Neural cell (in vitro differentiated cells): ENCODE data around the gene OSBPL5.

Experiments used
- EP300 ChIP-seq: fragments of 450-650 bp; conservative IDR thresholded peaks from 2 replicates; pipeline ENCODE4 v1.6.1; 2014; ENCODE audit warnings: antibody characterized with exemption, mild to moderate bottlenecking, moderate library complexity; ENCODE audit not compliant: poor library complexity, severe bottlenecking
- EZH2 ChIP-seq: fragments of 200-600, 300-800 bp; shearing (Covaris generic), sonication (generic); IDR thresholded peaks from 2 replicates; pipeline ENCODE4 v1.6.1; 2014; ENCODE audit warnings: antibody characterized with exemption, low read length, borderline replicate concordance, mild to moderate bottlenecking; ENCODE audit not compliant: insufficient read depth, poor library complexity, severe bottlenecking
- TF ChIP-seq, protein P1 (sequence below): fragments of 450-650 bp; IDR thresholded peaks from 2 replicates; pipeline ENCODE4 v1.5.1; 2014; ENCODE audit warnings: antibody characterized with exemption, mild to moderate bottlenecking, moderate library complexity; ENCODE audit not compliant: poor library complexity, severe bottlenecking
- TF ChIP-seq, protein P2 (sequence below): IDR thresholded peaks from 2 replicates; pipeline ENCODE4 v1.6.1; 2012; ENCODE audit warnings: borderline replicate concordance

DNA sequence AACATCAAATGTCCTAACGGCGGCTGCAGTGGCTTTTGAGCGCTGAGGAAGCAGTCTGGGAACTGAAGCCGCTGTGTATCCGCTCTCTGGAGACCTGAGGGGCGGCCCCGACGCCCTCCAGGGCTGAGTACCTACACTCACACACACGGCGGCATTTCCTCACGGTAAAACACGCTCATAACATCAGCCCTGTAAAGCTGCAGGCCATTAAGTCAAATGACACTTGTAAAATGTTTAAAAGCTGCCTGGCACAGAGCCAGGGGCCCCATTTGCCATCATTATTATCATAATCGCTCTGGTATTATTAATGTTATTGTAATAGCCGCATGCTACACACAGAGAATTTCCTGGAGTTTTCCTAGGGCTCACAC lies 113.0 kb downstream of the OSBPL5 start:
- no peak for TF ChIP-seq EP300
- TF ChIP-seq, protein P1, sequence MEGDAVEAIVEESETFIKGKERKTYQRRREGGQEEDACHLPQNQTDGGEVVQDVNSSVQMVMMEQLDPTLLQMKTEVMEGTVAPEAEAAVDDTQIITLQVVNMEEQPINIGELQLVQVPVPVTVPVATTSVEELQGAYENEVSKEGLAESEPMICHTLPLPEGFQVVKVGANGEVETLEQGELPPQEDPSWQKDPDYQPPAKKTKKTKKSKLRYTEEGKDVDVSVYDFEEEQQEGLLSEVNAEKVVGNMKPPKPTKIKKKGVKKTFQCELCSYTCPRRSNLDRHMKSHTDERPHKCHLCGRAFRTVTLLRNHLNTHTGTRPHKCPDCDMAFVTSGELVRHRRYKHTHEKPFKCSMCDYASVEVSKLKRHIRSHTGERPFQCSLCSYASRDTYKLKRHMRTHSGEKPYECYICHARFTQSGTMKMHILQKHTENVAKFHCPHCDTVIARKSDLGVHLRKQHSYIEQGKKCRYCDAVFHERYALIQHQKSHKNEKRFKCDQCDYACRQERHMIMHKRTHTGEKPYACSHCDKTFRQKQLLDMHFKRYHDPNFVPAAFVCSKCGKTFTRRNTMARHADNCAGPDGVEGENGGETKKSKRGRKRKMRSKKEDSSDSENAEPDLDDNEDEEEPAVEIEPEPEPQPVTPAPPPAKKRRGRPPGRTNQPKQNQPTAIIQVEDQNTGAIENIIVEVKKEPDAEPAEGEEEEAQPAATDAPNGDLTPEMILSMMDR: no peak
- TF ChIP-seq, protein P2, sequence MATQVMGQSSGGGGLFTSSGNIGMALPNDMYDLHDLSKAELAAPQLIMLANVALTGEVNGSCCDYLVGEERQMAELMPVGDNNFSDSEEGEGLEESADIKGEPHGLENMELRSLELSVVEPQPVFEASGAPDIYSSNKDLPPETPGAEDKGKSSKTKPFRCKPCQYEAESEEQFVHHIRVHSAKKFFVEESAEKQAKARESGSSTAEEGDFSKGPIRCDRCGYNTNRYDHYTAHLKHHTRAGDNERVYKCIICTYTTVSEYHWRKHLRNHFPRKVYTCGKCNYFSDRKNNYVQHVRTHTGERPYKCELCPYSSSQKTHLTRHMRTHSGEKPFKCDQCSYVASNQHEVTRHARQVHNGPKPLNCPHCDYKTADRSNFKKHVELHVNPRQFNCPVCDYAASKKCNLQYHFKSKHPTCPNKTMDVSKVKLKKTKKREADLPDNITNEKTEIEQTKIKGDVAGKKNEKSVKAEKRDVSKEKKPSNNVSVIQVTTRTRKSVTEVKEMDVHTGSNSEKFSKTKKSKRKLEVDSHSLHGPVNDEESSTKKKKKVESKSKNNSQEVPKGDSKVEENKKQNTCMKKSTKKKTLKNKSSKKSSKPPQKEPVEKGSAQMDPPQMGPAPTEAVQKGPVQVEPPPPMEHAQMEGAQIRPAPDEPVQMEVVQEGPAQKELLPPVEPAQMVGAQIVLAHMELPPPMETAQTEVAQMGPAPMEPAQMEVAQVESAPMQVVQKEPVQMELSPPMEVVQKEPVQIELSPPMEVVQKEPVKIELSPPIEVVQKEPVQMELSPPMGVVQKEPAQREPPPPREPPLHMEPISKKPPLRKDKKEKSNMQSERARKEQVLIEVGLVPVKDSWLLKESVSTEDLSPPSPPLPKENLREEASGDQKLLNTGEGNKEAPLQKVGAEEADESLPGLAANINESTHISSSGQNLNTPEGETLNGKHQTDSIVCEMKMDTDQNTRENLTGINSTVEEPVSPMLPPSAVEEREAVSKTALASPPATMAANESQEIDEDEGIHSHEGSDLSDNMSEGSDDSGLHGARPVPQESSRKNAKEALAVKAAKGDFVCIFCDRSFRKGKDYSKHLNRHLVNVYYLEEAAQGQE: no peak
- no peak for TF ChIP-seq EZH2
